ENCODE data around the gene SZRD1.

The SZRD1 gene

GRCh38 chr1:16442265-16442664 is 75.2 kb downstream of the SZRD1 start:
- no peak for DNase-seq

- no peak for DNase-seq
Measured at GRCh38 chr1:16442941-16443340, 75.9 kb downstream of the SZRD1 start.

- DNase-seq = no peak
Measured at GRCh38 chr1:16443975-16444770, 77.1 kb downstream of the SZRD1 start.

- no peak for DNase-seq
Measured at GRCh38 chr1:16445052-16445451, 78.0 kb downstream of the SZRD1 start.

- no peak for DNase-seq
Measured at GRCh38 chr1:16446116-16446515, 79.1 kb downstream of the SZRD1 start.

- no peak for DNase-seq
Measured at GRCh38 chr1:16447641-16448040, 80.6 kb downstream of the SZRD1 start.

Data from activated CD8-positive, alpha-beta memory T cell treated with anti-CD3 and anti-CD28 coated beads for 24 hours (primary cell).